Fibroblast of lung (primary cell): Measurements from ENCODE around the gene STAP2. TPM values are rescaled to one million over a fixed set of nuclear protein-coding genes. Genes with fewer than 3 reads are reported as not detected.

Experiments
- DNase-seq, 2 donors: peaks; one replicate each; pipeline versions ENCODE4 v3.0.0 to v3.0.0-alpha.2; 2010; ENCODE audit warnings: low read depth in 2 of 2
- H2AFZ ChIP-seq: 2 replicates; pipeline ENCODE4 v1.5.1; 2012; ENCODE audit warnings: low read length, control low read depth, inconsistent platforms
- H3K27ac ChIP-seq: 2 replicates; pipeline ENCODE4 v1.5.1; 2011; ENCODE audit warnings: low read length, control low read depth; ENCODE audit not compliant: insufficient read depth
- H3K27me3 ChIP-seq: 2 replicates; pipeline ENCODE4 v1.5.1; 2011; ENCODE audit warnings: mild to moderate bottlenecking, low read length; ENCODE audit not compliant: control insufficient read depth, insufficient read depth
- H3K36me3 ChIP-seq: 2 replicates; pipeline ENCODE4 v1.5.1; 2011; ENCODE audit warnings: low read length; ENCODE audit not compliant: control insufficient read depth, insufficient read depth
- H3K4me1 ChIP-seq: 2 replicates; pipeline ENCODE4 v1.5.1; 2011; ENCODE audit warnings: low read length; ENCODE audit not compliant: control insufficient read depth, insufficient read depth; ENCODE audit errors: extremely low read depth
- H3K4me2 ChIP-seq: 2 replicates; pipeline ENCODE4 v1.5.1; 2011; ENCODE audit warnings: low read length, control low read depth; ENCODE audit not compliant: insufficient read depth; ENCODE audit errors: extremely low read depth
- H3K4me3 ChIP-seq, 4 experiments: fragments of 200-600 bp in 1 of 4; sonication (generic) in 1 of 4; replicated peaks in 1 of 4; 2 replicates each; pipeline ENCODE4 v1.5.1; 2011 to 2016; ENCODE audit warnings: low read length in 4 of 4, low read depth in 3 of 4, mild to moderate bottlenecking in 3 of 4, control low read depth in 2 of 4, inconsistent platforms in 1 of 4, mixed read lengths in 1 of 4; ENCODE audit not compliant: insufficient read depth in 1 of 4; ENCODE audit errors: control extremely low read depth in 1 of 4
- H3K79me2 ChIP-seq: 2 replicates; pipeline ENCODE4 v1.5.1; 2012; ENCODE audit warnings: mild to moderate bottlenecking, low read length, inconsistent platforms; ENCODE audit not compliant: control insufficient read depth, insufficient read depth
- H3K9ac ChIP-seq: 2 replicates; pipeline ENCODE4 v1.5.1; 2011; ENCODE audit warnings: mild to moderate bottlenecking, low read length, control low read depth; ENCODE audit not compliant: insufficient read depth
- H3K9me3 ChIP-seq: 2 replicates; pipeline ENCODE4 v1.5.1; 2012; ENCODE audit warnings: low read depth, low read length; ENCODE audit not compliant: control insufficient read depth, insufficient read depth
- H4K20me1 ChIP-seq: 2 replicates; pipeline ENCODE4 v1.5.1; 2011; ENCODE audit warnings: low read length; ENCODE audit not compliant: control insufficient read depth, insufficient read depth; ENCODE audit errors: extremely low read depth
- EZH2 ChIP-seq: IDR thresholded peaks from 2 replicates; pipeline ENCODE4 v1.5.1; 2012; ENCODE audit warnings: low read length, control low read depth, mild to moderate bottlenecking; ENCODE audit errors: missing control alignments
- polyA plus RNA-seq, 2 donors: library from polyadenylated mRNA; depleted of rRNA in 1 of 2; stranded (reverse) in 1 of 2; unstranded in 1 of 2; fragments of >200 nt; gene quantifications; 2 replicates each; pipeline ENCODE4 v1.2.1, GENCODE V29; 2011 to 2012; ENCODE audit warnings: missing spikeins in 1 of 2
- total RNA-seq: library from RNA; depleted of rRNA; stranded (reverse); fragments of >200 nt; gene quantifications from 2 replicates; pipeline ENCODE4 v1.2.1, GENCODE V29; 2014
- TF ChIP-seq, protein P1 (sequence below), 2 donors: IDR thresholded peaks in 1 of 2; conservative IDR thresholded peaks in 1 of 2; 1 replicate in 1 of 2; 2 replicates in 1 of 2; pipeline ENCODE4 v1.5.1; 2011 to 2012; ENCODE audit warnings: low read length in 2 of 2, control low read depth in 1 of 2, inconsistent platforms in 1 of 2, low read depth in 1 of 2, mild to moderate bottlenecking in 1 of 2

STAP2 gene
- total and polyA plus RNA-seq, 2 donors (not counting 1 experiment from before 2014, with no cell fraction given) = 1.7 to 4.8 TPM

DNA sequence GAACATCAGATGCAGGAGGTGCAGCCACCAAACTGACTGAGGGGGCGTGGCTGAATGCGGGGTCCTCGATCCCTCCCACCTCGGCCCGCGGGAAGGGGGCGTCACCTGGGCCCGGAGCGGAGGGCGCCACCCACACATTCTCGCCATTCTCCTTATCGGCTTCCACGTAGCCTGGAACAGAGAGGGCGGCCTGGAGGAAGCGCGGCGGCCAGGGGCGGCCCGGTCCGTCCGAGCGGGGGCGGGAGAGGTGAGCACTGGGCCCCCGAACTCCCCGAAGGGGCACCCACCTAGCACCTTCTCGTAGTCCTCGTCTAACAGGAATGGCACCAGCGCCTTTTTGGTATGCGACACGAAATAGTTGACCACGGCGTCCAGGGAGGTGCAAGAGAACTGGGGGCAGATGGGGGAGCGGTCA, 11.8 kb downstream of the STAP2 start:
- Histone ChIP-seq H3K79me2 (no peaks in the 10 kb centered on the region), H3K9ac (no peak overlapping the region), H3K27ac (no peak overlapping the region), H2AFZ (no peak overlapping the region), H3K36me3 (no peaks in the 10 kb centered on the region), H3K4me1 (no peaks in the 10 kb centered on the region), H3K4me3 (no peak overlapping the region), H3K9me3 (no peaks in the 10 kb centered on the region), H3K4me2 (no peak overlapping the region), H3K27me3 (peaks cover 3% of the 10 kb centered on the region), H4K20me1 (no peaks in the 10 kb centered on the region)
- no peak for DNase-seq
- TF ChIP-seq EZH2 = no peak
- TF ChIP-seq, protein P1, sequence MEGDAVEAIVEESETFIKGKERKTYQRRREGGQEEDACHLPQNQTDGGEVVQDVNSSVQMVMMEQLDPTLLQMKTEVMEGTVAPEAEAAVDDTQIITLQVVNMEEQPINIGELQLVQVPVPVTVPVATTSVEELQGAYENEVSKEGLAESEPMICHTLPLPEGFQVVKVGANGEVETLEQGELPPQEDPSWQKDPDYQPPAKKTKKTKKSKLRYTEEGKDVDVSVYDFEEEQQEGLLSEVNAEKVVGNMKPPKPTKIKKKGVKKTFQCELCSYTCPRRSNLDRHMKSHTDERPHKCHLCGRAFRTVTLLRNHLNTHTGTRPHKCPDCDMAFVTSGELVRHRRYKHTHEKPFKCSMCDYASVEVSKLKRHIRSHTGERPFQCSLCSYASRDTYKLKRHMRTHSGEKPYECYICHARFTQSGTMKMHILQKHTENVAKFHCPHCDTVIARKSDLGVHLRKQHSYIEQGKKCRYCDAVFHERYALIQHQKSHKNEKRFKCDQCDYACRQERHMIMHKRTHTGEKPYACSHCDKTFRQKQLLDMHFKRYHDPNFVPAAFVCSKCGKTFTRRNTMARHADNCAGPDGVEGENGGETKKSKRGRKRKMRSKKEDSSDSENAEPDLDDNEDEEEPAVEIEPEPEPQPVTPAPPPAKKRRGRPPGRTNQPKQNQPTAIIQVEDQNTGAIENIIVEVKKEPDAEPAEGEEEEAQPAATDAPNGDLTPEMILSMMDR (conservative IDR thresholded peaks at IDR 0.05 in 1 of 2, IDR thresholded peaks at IDR 0.05 in 1 of 2; ENCODE audit: low read depth in 1 of 2, low read length in 2 of 2) = no peak

DNA sequence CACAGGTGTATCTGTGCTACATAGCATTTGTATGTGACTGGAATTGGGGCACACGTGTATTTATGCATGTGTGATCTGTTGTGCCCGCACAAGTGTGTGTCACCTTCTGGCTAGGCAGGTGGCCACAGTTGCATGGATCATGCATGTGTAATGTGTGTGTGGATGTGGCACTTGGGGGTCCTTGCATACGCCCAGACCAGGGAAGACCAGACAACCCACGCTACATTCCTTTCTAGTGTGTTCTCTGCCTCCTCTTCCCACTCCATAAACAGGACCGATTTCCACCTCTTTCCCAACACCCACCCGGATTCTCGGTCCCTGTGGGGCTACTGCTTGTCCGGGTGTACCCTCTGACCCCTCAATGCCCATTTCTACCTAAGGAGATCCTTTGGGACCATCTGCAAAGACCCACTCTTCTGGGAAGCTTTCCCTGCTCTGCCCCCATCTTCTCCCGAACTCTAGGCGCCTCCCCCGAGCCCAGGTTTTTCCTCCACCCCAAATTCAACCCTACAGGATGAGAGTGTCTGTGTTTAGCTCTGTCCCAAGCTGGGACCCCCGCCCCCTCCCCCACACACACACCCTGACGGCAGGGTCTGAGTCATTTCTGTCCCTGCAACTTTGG, 12.3 kb downstream of the STAP2 start:
- H3K9me3 ChIP-seq = no peaks in the 10 kb centered on the region
- no peak overlapping the region for H3K27ac ChIP-seq
- no peaks in the 10 kb centered on the region for H3K79me2 ChIP-seq
- no peak overlapping the region for H2AFZ ChIP-seq
- H3K27me3 ChIP-seq = peaks cover 3% of the 10 kb centered on the region
- no peak overlapping the region for H3K9ac ChIP-seq
- no peaks in the 10 kb centered on the region for H4K20me1 ChIP-seq
- no peaks in the 10 kb centered on the region for H3K4me1 ChIP-seq
- H3K4me2 ChIP-seq = no peak overlapping the region
- TF ChIP-seq, protein P1 (conservative IDR thresholded peaks at IDR 0.05 in 1 of 2, IDR thresholded peaks at IDR 0.05 in 1 of 2; ENCODE audit: low read depth in 1 of 2, low read length in 2 of 2) = no peak
- peak; percentile 61 for TF ChIP-seq EZH2
- H3K36me3 ChIP-seq = no peaks in the 10 kb centered on the region
- no peak overlapping the region for H3K4me3 ChIP-seq
- DNase-seq = no peak

DNA sequence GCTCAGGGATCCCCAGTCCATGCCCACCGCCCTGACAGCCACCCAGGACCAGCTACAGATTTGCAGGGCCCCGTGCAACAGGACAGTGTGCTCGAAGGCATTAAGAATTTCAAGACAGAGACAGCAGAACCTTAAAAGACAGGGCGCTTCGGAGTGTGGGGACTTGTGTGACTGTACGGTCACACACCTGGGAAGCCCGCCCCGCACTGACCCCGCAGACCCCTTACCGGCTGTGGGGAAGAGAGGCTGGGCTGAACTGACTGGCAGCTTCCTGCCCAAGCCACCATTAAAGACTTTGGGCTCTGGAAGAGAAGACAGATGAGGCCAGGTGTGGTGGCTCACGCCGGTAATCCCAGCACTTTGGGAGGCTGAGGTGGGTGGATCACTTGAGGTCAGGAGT, 14.4 kb downstream of the STAP2 start:
- Histone ChIP-seq H4K20me1 (no peaks in the 10 kb centered on the region), H3K9ac (no peak overlapping the region), H3K4me2 (no peak overlapping the region), H3K4me3 (no peak overlapping the region), H3K27ac (no peak overlapping the region), H3K4me1 (no peaks in the 10 kb centered on the region), H3K36me3 (no peaks in the 10 kb centered on the region), H3K79me2 (no peaks in the 10 kb centered on the region), H2AFZ (no peak overlapping the region), H3K9me3 (no peaks in the 10 kb centered on the region), H3K27me3 (peaks cover 3% of the 10 kb centered on the region)
- DNase-seq = no peak
- no peak for TF ChIP-seq EZH2
- TF ChIP-seq, protein P1 (conservative IDR thresholded peaks at IDR 0.05 in 1 of 2, IDR thresholded peaks at IDR 0.05 in 1 of 2; ENCODE audit: low read depth in 1 of 2, low read length in 2 of 2) = no peak
